GM21367 (cell line): ENCODE results near the gene PROX1.

Experiments
- ATAC-seq: cut with Tn5 transposase; IDR thresholded peaks from one replicate; pipeline ENCODE4 v1.9.1; 2021; ENCODE audit not compliant: unreplicated experiment

Gene PROX1

GRCh38 chr1:213997038-213997771 is 9.4 kb downstream of the PROX1 start:
- ATAC-seq: no peak

- ATAC-seq: no peak
Measured at GRCh38 chr1:213997772-213998107, 10.0 kb downstream of the PROX1 start.

- ATAC-seq: no peak
Measured at GRCh38 chr1:213998785-213999184, 11.0 kb downstream of the PROX1 start.

GRCh38 chr1:213999732-214000131 is 12.0 kb downstream of the PROX1 start:
- ATAC-seq: no peak

- ATAC-seq: no peak
Measured at GRCh38 chr1:214002060-214002459, 14.3 kb downstream of the PROX1 start.

- ATAC-seq: no peak
Measured at GRCh38 chr1:214002472-214002871, 14.7 kb downstream of the PROX1 start.

GRCh38 chr1:214003233-214003632 is 15.5 kb downstream of the PROX1 start:
- no peak for ATAC-seq

GRCh38 chr1:214004014-214004413 is 16.2 kb downstream of the PROX1 start:
- ATAC-seq: no peak

- ATAC-seq: no peak
Measured at GRCh38 chr1:214004795-214005194, 17.0 kb downstream of the PROX1 start.

- no peak for ATAC-seq
Measured at GRCh38 chr1:214005708-214006107, 17.9 kb downstream of the PROX1 start.

- no peak for ATAC-seq
Measured at GRCh38 chr1:214006845-214007244, 19.1 kb downstream of the PROX1 start.

GRCh38 chr1:214008347-214008746 is 20.6 kb downstream of the PROX1 start:
- ATAC-seq: no peak

GRCh38 chr1:214008791-214009422 is 21.1 kb downstream of the PROX1 start:
- no peak for ATAC-seq

- no peak for ATAC-seq
Measured at GRCh38 chr1:214009423-214010196, 21.8 kb downstream of the PROX1 start.

- no peak for ATAC-seq
Measured at GRCh38 chr1:214010197-214010573, 22.4 kb downstream of the PROX1 start.

GRCh38 chr1:214010717-214011116 is 22.9 kb downstream of the PROX1 start:
- ATAC-seq: no peak

GRCh38 chr1:214012418-214012817 is 24.6 kb downstream of the PROX1 start:
- ATAC-seq: no peak

- no peak for ATAC-seq
Measured at GRCh38 chr1:214013614-214014377, 26.0 kb downstream of the PROX1 start.

GRCh38 chr1:214014730-214015129 is 27.0 kb downstream of the PROX1 start:
- no peak for ATAC-seq

- no peak for ATAC-seq
Measured at GRCh38 chr1:214017191-214017982, 29.6 kb downstream of the PROX1 start.
